Measurements from ENCODE around the gene SF3A2.
"Not testable (repeated sequence)": the region's sequence is repeated elsewhere in the genome, so short reads cannot be mapped to it uniquely, and the experiment has no call there.

Gene SF3A2

GRCh38 chr19:2274931-2275535, 38.4 kb downstream of the SF3A2 start:
- DNase-seq (ENCODE audit: low spot score) = no peak

DNA sequence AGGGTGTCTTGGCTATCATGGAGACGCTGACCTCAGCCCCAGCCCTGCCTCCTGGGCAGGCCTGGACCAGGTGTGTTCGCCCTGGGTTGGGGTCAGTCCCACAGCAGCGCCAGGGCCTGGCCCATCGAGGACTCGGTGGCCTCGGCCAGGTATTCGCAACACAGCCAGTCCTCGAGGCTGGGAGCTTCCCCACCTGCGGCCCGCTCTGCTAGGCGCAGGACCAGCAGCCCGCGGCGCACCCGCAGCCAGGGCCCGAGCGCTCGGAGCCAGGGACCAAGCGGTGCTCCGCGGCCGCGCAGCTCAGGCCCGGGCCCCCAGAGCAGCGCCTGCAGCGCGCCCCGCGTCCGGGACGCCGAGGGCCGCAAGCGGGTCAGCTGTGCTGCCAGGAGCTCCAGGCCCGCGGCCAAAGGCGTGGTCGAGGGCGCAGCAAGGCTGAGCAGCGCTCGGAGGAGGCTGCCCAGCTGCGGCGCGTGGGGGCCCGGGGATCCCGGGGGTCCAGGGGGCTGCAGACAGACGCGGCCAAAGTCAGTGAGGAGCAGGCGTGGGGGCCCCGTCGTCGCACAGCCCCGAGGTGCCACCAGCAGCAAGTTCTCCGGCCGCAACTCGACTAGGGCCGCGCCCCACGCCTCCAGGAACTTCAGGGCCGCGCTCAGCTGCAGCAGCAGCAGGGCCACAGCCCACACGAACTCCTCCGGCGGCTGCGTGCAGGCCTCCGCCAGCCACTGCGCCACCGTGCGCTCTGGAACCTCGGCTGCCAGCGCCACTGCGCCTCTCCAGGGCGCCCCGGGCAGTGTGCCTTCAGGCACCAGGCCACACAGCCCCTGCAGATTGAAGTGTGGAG, 39.2 kb downstream of the SF3A2 start:
- no peak for DNase-seq (ENCODE audit: low spot score)

- DNase-seq (ENCODE audit: low spot score) = no peak
Observed at GRCh38 chr19:2276429-2276986, 39.9 kb downstream of the SF3A2 start.

- no peak for DNase-seq (ENCODE audit: low spot score)
Observed at GRCh38 chr19:2277138-2277537, 40.5 kb downstream of the SF3A2 start.

GRCh38 chr19:2278459-2279158, 42.0 kb downstream of the SF3A2 start:
- DNase-seq (ENCODE audit: low spot score) = no peak

GRCh38 chr19:2280633-2281264, 44.1 kb downstream of the SF3A2 start:
- no peak for DNase-seq (ENCODE audit: low spot score)

DNA sequence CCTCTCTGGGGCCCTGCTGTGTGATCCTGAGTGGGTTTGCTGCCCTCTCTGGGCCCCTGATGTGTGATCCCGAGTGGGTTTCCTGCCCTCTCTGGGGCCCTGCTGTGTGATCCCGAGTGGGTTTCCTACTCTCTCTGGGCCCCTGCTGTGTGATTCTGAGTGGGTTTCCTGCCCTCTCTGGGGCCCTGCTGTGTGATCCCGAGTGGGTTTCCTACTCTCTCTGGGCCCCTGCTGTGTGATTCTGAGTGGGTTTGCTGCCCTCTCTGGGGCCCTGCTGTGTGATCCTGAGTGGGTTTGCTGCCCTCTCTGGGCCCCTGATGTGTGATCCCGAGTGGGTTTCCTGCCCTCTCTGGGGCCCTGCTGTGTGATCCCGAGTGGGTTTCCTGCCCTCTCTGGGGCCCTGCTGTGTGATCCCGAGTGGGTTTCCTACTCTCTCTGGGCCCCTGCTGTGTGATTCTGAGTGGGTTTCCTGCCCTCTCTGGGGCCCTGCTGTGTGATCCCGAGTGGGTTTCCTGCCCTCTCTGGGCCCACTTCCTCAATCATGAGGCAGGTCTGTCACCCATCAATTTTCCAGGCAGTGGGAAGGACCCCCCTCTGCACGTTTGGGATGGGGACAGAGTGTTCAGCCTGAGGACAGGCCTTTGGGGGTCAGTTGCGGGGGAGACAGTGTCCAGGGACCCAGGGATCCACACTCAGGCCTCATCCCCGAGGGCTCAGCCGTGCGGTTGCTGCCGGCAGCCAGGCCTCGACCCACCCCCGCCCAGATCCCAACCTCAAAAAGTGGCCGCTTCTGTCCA, 44.8 kb downstream of the SF3A2 start:
- not testable (repeated sequence) for DNase-seq (ENCODE audit: low spot score)

DNA sequence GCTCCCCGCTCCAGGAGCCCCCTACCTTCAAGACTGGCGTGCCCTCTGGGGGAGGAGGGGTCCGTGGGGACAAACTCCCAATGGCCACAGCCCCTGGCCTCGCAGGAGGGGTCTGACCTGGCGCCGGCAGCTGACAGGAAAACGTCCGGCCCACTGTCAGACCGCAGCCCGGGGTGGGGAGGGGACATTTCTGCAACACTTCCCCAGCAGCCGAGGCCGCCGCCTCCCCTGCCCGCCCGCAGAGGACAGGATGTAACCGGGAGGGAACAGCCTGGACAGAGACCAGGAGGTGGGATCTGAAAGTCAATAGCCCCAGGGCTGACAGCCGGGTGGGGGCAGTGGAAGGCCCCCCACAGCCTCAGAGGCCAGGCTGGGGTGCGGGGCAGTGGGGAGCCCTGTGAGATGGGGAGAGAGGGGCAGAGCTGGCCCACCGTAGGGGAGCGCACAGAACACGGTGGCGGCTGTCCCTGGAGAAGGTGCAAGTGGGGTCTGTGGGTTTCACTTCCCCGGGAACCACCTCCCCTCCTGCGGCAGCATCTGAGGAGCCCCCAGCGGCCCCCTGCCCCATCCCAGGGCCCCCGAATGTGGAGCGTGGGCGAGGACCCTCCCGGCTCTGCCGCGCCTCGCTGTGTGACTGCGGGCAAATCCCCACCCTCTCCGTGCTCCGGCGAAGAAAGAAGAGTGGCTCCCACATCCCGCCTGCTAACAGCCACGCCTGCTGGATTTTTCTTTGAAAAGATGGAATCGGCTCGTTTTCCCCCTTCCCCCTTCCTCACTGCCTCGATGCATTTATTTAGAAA, 45.6 kb downstream of the SF3A2 start, which contains the start of gene PEAK3:
TSS of gene PEAK3 (minus strand) at position 114 of the 800 bp plus-strand sequence. CDS start 1,244 bp downstream, outside the sequence.
- DNase-seq (ENCODE audit: low spot score) = no peak

DNA sequence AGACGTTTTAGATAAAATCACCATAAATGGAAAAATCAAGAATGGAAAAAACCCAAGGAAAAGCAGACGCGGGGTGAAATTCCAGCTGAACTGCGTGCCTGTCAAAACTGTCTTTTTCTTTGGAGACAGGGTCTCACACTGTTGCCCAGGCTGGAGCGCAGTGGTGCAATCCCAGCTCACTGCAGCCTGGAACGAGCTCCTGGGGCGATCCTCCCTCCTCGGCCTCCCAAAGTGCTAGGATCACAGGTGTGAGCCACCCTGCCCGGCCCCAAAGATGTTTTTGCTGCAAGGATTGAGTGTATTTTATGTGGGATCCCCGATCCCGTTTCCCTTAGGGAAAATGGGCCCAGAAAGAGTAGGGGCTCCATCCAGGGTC, 46.2 kb downstream of the SF3A2 start:
- DNase-seq (ENCODE audit: low spot score) = no peak

DNA sequence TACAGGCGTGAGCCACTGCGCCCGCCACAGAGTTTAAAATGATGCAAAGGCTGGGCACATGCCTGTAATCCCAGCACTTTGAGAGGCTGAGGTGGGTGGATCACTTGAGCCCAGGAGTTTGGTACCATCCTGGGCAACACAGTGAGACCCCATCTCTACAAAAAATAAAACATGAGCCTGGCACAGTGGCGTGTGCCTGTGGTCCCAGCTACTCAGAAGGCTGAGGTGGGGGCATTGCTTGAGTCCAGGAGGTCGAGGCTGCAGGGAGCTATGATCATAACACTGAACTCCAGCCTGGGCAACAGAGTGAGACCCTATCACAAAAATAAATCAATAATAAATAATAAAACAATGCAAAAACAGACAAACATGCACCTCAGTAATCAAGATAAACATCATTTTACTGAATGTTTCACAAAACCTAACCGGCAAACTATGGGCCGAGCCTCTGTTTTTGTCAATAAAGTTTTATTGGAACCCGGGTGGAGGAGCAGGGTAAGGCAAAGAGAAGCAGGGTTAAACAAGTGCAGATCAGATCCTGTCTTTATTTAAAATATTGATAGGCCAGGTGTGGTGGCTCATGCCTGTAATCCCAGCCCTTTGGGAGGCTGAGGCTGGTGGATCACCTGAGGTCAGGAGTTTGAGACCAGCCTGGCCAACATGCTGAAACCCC, 47.3 kb downstream of the SF3A2 start:
- DNase-seq (ENCODE audit: low spot score) = no peak

- no peak for DNase-seq (ENCODE audit: low spot score)
Observed at GRCh38 chr19:2286402-2287140, 49.9 kb downstream of the SF3A2 start.

GRCh38 chr19:2287585-2288337, 51.1 kb downstream of the SF3A2 start:
- no peak for DNase-seq (ENCODE audit: low spot score)

DNA sequence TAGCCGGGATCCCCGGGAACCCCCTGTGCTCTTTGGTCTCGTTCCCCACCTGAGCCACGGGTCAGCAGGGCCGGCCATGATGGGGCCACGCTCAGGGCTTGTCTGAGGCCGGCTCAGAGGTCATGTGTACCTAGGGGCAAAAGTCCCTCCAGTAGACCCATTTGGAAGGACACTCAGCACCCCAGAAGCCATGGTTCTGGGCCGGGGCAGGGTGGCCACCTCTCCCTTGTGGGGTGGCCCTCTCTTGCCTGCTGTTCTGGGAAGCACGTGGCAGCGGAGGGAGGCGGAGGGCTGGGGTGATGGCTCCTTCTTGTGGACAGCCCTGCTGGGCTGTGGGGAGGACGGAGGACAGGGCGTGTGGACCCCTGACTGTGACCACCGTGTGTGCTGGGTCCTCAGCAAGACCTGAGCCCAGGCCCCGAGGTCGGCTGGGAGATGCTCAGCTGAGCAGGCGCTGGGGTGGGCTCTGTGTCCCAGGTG, 51.8 kb downstream of the SF3A2 start:
- DNase-seq (ENCODE audit: low spot score) = no peak

GRCh38 chr19:2288818-2289713, 52.4 kb downstream of the SF3A2 start:
- DNase-seq (ENCODE audit: low spot score) = no peak

DNA sequence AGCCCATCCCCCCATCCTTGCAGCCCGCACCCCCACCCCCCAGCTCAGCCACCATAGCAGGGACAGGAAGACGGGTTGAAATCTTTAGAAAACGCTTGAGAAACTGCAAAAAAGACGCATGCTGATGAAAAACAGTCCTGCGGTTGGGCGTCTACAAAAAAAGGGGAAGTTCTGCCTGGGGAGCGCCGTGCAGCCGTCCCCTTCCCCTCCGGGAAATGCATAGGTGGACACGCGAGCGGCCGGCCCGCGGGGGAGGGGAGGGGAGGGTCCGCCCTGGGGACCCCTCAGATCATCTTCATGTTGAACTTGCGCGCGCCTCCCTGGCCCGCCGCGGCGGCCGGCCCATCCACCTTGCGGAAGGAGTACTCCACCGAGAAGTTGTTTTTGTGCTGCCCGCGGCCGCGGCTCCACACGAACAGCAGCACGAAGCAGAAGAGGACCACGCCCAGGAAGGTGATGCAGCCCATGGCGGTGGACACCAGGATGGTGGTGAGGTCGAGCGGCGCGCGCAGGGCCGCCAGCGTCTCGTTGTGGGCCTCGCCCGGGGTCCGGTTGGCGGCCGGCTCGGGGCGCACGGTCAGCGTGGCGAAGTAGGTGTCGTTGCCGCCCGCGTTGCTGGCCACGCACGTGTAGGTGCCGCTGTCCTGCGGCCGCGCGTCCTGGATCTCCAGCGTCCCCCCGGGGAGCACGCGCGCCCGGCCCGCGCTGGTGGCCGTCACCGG, 53.3 kb downstream of the SF3A2 start:
- DNase-seq (ENCODE audit: low spot score) = no peak

- DNase-seq (ENCODE audit: low spot score) = no peak
Observed at GRCh38 chr19:2290441-2291184, 54.0 kb downstream of the SF3A2 start.
